Endothelial cell (in vitro differentiated cells): Measurements from ENCODE around the gene SLC6A9. TPM values are rescaled to one million over a fixed set of nuclear protein-coding genes. Genes with fewer than 3 reads are reported as not detected.

ENCODE experiments used
- DNase-seq: peaks from one replicate; pipeline ENCODE4 v3.0.0; 2021; ENCODE audit warnings: low spot score
- H3K27ac Mint-ChIP-seq: one replicate; pipeline ENCODE4 v1.8.0; 2021; ENCODE audit warnings: mixed read lengths, inconsistent platforms; ENCODE audit not compliant: unreplicated experiment
- H3K27me3 Mint-ChIP-seq: one replicate; pipeline ENCODE4 v1.8.0; 2021; ENCODE audit warnings: mild to moderate bottlenecking, moderate library complexity, mixed read lengths, inconsistent platforms; ENCODE audit not compliant: unreplicated experiment
- H3K36me3 Mint-ChIP-seq: one replicate; pipeline ENCODE4 v1.8.0; 2021; ENCODE audit warnings: mild to moderate bottlenecking, low read depth, mixed read lengths, inconsistent platforms; ENCODE audit not compliant: unreplicated experiment
- H3K4me1 Mint-ChIP-seq: one replicate; pipeline ENCODE4 v1.8.0; 2021; ENCODE audit warnings: mild to moderate bottlenecking, mixed read lengths, inconsistent platforms; ENCODE audit not compliant: unreplicated experiment
- H3K4me3 Mint-ChIP-seq: one replicate; pipeline ENCODE4 v1.8.0; 2021; ENCODE audit warnings: mild to moderate bottlenecking, mixed read lengths, inconsistent platforms; ENCODE audit not compliant: unreplicated experiment
- H3K9me3 Mint-ChIP-seq: one replicate; pipeline ENCODE4 v1.8.0; 2021; ENCODE audit warnings: mixed read lengths, inconsistent platforms; ENCODE audit not compliant: unreplicated experiment
- total RNA-seq: library from RNA; stranded (reverse); fragmentation: NEBNext Ultra II Directional; extraction: Animal tissue kit (Norgen Biotek cat#: 25700); gene quantifications from one replicate; pipeline ENCODE4 v1.2.1, GENCODE V29; 2021; ENCODE audit not compliant: unreplicated experiment
- TF ChIP-seq, protein P1 (sequence below): fragments of 200-600 bp; sonication (generic); IDR thresholded peaks from one replicate; pipeline ENCODE4 v1.5.0; 2021; ENCODE audit warnings: antibody characterized with exemption; ENCODE audit not compliant: unreplicated experiment

Gene SLC6A9
- total RNA-seq, 1 donor from 2014 or later, result 2.8 TPM

GRCh38 chr1:44043176-44044070, 12.2 kb upstream of the SLC6A9 start:
- Mint-ChIP-seq H3K4me3 (no peak overlapping the region), H3K27ac (no peak overlapping the region), H3K4me1 (peaks cover 17% of the 10 kb centered on the region), H3K9me3 (no peaks in the 10 kb centered on the region), H3K27me3 (peaks cover under 1% of the 10 kb centered on the region), H3K36me3 (no peaks in the 10 kb centered on the region)
- no peak for DNase-seq
- TF ChIP-seq, protein P1, sequence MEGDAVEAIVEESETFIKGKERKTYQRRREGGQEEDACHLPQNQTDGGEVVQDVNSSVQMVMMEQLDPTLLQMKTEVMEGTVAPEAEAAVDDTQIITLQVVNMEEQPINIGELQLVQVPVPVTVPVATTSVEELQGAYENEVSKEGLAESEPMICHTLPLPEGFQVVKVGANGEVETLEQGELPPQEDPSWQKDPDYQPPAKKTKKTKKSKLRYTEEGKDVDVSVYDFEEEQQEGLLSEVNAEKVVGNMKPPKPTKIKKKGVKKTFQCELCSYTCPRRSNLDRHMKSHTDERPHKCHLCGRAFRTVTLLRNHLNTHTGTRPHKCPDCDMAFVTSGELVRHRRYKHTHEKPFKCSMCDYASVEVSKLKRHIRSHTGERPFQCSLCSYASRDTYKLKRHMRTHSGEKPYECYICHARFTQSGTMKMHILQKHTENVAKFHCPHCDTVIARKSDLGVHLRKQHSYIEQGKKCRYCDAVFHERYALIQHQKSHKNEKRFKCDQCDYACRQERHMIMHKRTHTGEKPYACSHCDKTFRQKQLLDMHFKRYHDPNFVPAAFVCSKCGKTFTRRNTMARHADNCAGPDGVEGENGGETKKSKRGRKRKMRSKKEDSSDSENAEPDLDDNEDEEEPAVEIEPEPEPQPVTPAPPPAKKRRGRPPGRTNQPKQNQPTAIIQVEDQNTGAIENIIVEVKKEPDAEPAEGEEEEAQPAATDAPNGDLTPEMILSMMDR, result no peak

DNA sequence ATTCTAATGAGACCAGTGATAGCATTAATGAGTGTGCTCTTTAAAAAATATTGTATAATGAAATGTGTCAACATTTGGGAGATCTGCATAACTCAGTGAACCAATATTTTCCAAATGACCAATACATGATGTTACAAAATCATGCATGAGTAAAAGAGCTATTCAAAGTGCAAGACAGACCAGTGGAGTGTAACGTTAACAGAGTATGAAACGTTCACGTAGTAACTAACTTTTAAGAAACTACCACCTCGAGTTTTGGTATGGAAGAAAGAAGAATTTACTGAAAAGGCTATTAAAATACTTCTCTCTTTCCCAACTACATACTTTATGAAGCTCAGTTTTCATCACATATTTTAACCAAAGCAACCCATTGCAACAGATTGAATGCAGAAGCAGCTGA, 9.6 kb upstream of the SLC6A9 start:
- Mint-ChIP-seq H3K4me1 (peaks cover 2% of the 10 kb centered on the region), H3K27me3 (peaks cover 2% of the 10 kb centered on the region), H3K27ac (no peak overlapping the region), H3K36me3 (no peaks in the 10 kb centered on the region), H3K4me3 (no peak overlapping the region), H3K9me3 (no peaks in the 10 kb centered on the region)
- TF ChIP-seq, protein P1, result no peak
- DNase-seq, result no peak

DNA sequence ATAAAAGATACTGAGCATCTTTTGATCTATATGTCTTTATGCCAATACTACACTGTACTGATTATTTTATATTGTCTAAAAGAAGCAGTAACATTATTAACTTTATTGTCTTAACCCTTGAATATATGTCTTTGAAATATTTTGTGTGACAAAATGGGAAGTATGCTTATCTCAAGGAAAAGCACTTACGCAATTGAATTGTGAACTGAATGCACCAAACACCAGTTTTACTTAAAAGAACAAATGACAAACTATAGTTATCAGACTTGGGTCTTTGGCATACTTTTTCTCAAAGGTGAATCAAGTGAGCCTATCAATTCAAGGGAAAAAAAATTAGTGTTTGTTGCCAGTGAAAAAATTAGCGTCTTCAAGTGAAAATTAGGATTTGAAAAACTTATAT, 9.2 kb upstream of the SLC6A9 start:
- Mint-ChIP-seq H3K4me3 (no peak overlapping the region), H3K9me3 (no peaks in the 10 kb centered on the region), H3K4me1 (peaks cover 2% of the 10 kb centered on the region), H3K36me3 (no peaks in the 10 kb centered on the region), H3K27ac (no peak overlapping the region), H3K27me3 (peaks cover 2% of the 10 kb centered on the region)
- no peak for DNase-seq
- TF ChIP-seq, protein P1, result no peak

- Mint-ChIP-seq H3K9me3 (no peaks in the 10 kb centered on the region), H3K27me3 (peaks cover 2% of the 10 kb centered on the region), H3K4me3 (no peak overlapping the region), H3K4me1 (peaks cover 2% of the 10 kb centered on the region), H3K27ac (no peak overlapping the region), H3K36me3 (no peaks in the 10 kb centered on the region)
- TF ChIP-seq, protein P1, result no peak
- DNase-seq, result no peak
Measured at GRCh38 chr1:44038876-44039657, 7.8 kb upstream of the SLC6A9 start.
